Measurements from ENCODE around the gene KCNAB1.
"Not testable (repeated sequence)": the region's sequence is repeated elsewhere in the genome, so short reads cannot be mapped to it uniquely, and the experiment has no call there.

Gene KCNAB1

DNA sequence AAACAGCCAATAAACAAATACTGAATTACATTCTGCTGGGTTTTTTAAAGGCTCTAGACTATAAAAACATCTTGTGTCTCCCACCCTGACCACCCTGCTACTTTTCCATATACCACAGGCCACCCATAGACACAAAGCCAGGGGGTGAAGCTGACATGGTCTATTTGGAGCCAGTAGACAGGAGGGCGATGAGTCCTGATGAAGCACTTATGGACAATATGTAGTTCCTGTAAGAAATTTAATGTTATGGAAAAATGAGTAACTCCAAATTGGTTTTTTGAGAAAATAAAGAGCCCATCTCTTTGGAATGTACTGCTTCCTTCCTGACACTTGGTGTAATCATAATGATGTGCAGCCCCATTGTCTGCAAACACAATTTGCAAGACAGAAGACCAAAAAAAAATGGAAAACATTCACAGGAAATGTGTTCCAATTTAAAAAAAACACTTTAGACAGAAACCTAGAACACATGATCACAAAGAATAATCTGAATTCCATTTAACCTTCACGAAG lies 422.7 kb downstream of the KCNAB1 start:
- peaks cover 14% of the 10 kb centered on the region for H3K4me1 Mint-ChIP-seq
- H3K27ac Mint-ChIP-seq, result peak overlapping the region in 1 of 2 donors; percentile 13
- no peak overlapping the region for H3K4me3 Mint-ChIP-seq
- no peaks in the 10 kb centered on the region for H3K9me3 Mint-ChIP-seq
- H3K27me3 Mint-ChIP-seq, result no peaks in the 10 kb centered on the region
- DNase-seq (no peak), ATAC-seq (no peak)

- H3K27me3 Mint-ChIP-seq, result no peaks in the 10 kb centered on the region
- no peaks in the 10 kb centered on the region for H3K9me3 Mint-ChIP-seq
- DNase-seq, result no peak
- no peak for ATAC-seq
- H3K4me1 Mint-ChIP-seq, result peaks cover 44% of the 10 kb centered on the region
- no peak overlapping the region for H3K4me3 Mint-ChIP-seq
- no peak overlapping the region for H3K27ac Mint-ChIP-seq
These were observed 427.3 kb downstream of the KCNAB1 start for GRCh38 chr3:156547637-156548036.

DNA sequence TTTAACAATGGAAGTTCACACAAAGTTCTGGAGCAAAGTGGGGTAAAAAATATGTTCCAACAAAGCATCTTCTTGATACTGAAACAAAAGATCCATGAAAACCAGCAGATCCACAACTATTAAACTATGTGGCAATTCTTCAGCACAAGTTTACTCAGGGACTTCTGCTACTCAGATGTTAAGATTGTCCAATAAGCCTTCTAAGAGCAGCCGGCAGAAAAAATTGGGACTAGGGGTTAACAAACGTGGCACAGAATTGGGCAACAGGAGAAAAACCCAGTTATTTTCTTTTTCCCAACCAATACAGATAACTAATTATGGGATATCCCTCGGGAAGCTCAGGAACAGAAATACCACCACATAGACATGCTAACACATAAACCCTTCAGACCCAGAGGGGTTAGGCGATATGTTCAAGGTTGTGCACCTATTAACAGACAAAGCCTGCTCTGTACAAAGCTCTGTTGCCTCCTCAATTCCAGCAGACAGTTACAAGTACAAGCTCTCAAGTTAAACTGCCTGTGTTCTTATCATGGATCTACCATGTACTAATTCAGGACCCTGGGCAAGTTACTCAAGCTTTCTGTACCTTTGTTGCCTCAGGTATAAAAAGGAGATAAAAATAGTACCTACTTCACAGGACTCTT lies 427.8 kb downstream of the KCNAB1 start:
- DNase-seq (no peak), ATAC-seq (no peak)
- Mint-ChIP-seq H3K4me1 (peaks cover 49% of the 10 kb centered on the region), H3K4me3 (no peak overlapping the region), H3K9me3 (no peaks in the 10 kb centered on the region), H3K27me3 (no peaks in the 10 kb centered on the region), H3K27ac (no peak overlapping the region)

DNA sequence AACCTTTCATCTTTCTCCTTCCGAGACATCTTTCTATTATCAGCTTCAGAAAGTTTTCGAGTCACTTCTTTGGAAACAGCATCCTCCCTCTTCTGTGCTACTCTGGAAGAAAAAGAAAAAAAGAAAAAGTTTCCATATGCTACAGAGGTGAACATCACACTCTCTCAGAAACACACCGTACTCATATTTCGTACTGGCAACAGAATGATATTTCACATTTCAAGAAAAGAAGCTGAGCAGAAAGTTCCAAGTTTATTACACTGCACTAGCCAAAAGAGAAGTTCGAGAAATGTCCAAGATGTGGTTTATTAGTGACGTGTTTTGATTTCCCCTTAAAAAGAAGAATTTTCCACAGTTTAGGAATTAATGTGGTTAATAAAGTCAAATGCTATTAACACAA lies 428.5 kb downstream of the KCNAB1 start:
- Mint-ChIP-seq H3K9me3 (no peaks in the 10 kb centered on the region), H3K4me3 (no peak overlapping the region), H3K27me3 (no peaks in the 10 kb centered on the region), H3K4me1 (peaks cover 50% of the 10 kb centered on the region), H3K27ac (no peak overlapping the region)
- DNase-seq, result no peak
- ATAC-seq, result no peak

GRCh38 chr3:156551261-156551660 lies 430.9 kb downstream of the KCNAB1 start:
- Mint-ChIP-seq H3K27ac (peak overlapping the region in 1 of 2 donors; percentile 72), H3K9me3 (no peaks in the 10 kb centered on the region), H3K27me3 (no peaks in the 10 kb centered on the region), H3K4me3 (no peak overlapping the region), H3K4me1 (peaks cover 59% of the 10 kb centered on the region)
- ATAC-seq (no peak), DNase-seq (no peak)

GRCh38 chr3:156551746-156552145 lies 431.4 kb downstream of the KCNAB1 start:
- no peaks in the 10 kb centered on the region for H3K9me3 Mint-ChIP-seq
- peaks cover 58% of the 10 kb centered on the region for H3K4me1 Mint-ChIP-seq
- H3K4me3 Mint-ChIP-seq, result peak overlapping the region in 1 of 2 donors; percentile 18
- H3K27ac Mint-ChIP-seq, result peak overlapping the region in 1 of 2 donors; percentile 41
- DNase-seq (no peak), ATAC-seq (no peak)
- no peaks in the 10 kb centered on the region for H3K27me3 Mint-ChIP-seq

DNA sequence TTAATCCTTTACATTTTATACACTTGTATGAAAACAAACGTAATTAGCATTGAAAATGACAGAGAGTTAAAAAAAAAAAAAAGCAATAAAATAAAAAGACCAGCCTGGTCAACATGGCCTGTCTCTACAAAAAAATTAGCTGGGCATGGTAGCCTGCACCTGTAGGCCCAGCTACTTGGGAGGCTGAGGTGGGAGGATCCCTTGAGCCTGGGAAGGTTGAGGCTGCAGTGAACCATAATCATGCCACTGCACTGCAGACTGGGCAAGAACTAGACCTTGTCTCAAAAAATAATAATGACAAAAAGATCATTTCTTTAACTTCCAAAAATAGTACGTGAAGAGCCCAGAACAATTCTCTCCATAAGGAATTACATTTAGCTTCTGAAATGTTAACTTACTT lies 432.6 kb downstream of the KCNAB1 start:
- Mint-ChIP-seq H3K27me3 (no peaks in the 10 kb centered on the region), H3K4me3 (peak overlapping the region; percentile 44 to 96), H3K27ac (no peak overlapping the region), H3K4me1 (peaks cover 51% of the 10 kb centered on the region), H3K9me3 (no peaks in the 10 kb centered on the region)
- DNase-seq (no peak), ATAC-seq (no peak)

DNA sequence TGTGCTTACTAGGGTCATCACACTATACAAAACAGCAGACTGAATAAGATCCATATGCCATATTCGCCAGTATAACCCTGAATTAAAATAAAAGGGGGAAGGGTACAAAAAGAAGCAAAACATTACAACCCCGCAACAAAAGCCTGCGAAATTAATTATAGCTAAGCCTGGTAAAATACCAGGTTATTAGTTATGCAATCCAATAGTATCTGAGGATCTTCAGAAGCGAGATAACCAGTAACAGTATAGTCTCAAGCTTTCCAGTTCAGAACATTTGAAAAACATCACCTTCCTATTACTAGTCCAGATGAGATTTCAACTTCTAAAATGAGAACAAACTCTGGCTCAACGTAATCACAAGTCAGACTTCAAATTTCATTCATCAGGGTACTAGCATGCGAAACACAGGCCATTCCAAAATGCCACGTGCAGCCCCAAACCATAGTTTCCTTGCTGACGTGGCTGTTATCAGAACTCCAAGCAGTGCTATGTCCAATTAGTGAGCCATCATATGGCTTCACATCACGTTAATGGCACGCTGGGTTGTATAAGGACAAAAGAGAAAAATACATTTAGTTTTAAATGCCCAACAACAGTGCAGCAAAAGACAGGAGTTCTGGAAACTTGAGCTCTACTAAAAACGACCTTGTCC lies 433.5 kb downstream of the KCNAB1 start:
- Mint-ChIP-seq H3K4me3 (peak overlapping the region; percentile 96 to 98), H3K27ac (peak overlapping the region; percentile 90 to 98), H3K4me1 (peaks cover 47% of the 10 kb centered on the region), H3K27me3 (no peaks in the 10 kb centered on the region), H3K9me3 (no peaks in the 10 kb centered on the region)
- DNase-seq, result no peak
- ATAC-seq, result no peak

DNA sequence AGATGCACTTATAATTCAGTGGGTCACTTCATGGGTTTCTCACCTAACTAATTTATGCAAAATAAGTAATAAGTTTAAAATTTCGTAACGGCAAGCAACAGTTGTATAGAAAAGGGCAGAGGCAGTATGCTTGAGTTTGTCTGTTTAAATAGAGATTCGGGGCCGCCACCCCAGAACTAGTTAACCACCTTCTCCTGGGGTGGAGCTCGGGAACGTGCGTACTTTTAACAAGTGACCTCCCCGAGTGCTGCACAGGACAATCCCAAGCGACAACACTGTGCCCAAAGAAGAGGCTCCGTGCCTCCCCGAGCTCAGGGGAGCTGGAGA lies 434.1 kb downstream of the KCNAB1 start:
- H3K27ac Mint-ChIP-seq, result peak overlapping the region; percentile 90 to 98
- ATAC-seq (no peak), DNase-seq (no peak)
- H3K4me1 Mint-ChIP-seq, result peaks cover 46% of the 10 kb centered on the region
- peak overlapping the region; percentile 96 to 98 for H3K4me3 Mint-ChIP-seq
- H3K27me3 Mint-ChIP-seq, result no peaks in the 10 kb centered on the region
- H3K9me3 Mint-ChIP-seq, result no peaks in the 10 kb centered on the region

DNA sequence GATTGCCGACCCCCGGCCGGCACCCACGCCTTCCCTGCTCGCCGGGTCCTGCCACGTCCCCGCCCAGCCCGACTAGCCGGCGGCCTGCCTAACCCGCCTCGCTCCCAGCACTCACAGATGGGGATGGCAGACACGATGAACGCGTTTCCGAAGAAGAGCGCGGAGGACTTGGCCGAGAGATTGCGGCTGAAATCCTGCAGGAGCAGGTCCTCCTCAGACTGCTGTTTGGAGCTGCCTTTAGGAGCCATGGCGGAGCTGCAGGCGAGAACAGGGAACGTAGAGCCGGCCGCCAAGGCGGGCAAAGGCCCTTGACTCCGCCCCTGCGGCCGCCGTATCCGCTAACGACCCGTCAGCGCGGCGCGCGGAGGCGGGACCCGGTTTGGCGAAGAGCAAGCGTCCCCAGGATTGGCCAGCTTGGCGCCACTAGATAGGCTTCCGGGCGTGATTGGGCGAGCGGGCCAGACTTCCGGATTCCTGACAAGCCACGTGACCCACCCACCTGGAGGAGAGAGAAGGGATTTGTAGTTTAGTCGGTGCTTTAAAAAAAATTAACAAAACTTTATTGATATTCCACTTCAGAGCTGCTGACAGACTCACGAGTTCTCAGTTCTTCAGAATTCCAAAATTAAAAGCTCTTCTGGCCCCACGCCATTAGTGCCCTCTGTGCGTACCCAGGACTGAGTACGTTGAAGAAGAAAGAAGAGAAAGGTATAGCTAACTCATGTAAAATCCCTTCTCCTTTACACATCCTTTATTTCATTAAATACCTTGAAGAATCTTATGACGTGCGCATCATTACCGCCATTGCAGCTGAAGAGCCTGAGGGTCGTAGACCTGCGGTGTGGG lies 434.7 kb downstream of the KCNAB1 start, which contains the start of gene SSR3:
SSR3 (minus strand) TSS at position 276 of the 846 bp plus-strand sequence; CDS start at position 248, 28 bp downstream.
- peak; percentile 99 for ATAC-seq
- Mint-ChIP-seq H3K9me3 (no peaks in the 10 kb centered on the region), H3K27me3 (no peaks in the 10 kb centered on the region), H3K4me1 (peaks cover 46% of the 10 kb centered on the region), H3K4me3 (peak within 1 kb of the TSS; percentile 96 to 98), H3K27ac (peak within 1 kb of the TSS; percentile 95 to 98)
- peak; percentile 98 to 99 for DNase-seq

DNA sequence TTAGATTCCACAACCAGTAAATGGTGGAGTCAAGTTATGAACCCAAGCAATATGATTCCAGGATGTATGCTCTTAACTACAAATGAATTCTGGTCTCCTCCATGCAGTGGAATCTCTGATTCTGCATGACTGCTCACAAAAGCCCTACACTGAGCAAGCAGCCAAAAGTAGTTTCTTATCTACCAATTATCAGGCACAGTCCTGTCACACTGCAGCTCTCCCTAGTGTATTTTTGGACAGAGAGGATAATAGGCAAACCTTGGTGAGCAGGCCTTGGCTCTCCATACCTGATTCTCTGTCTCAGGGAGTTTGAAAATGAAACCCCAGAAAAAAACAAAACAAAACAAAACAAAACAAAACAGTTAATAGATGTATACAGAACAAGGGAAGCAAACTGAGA lies 438.0 kb downstream of the KCNAB1 start:
- ATAC-seq (no peak), DNase-seq (no peak)
- Mint-ChIP-seq H3K4me3 (no peak overlapping the region), H3K27me3 (peaks cover 12% of the 10 kb centered on the region), H3K9me3 (no peaks in the 10 kb centered on the region), H3K4me1 (peaks cover 15% of the 10 kb centered on the region), H3K27ac (no peak overlapping the region)

DNA sequence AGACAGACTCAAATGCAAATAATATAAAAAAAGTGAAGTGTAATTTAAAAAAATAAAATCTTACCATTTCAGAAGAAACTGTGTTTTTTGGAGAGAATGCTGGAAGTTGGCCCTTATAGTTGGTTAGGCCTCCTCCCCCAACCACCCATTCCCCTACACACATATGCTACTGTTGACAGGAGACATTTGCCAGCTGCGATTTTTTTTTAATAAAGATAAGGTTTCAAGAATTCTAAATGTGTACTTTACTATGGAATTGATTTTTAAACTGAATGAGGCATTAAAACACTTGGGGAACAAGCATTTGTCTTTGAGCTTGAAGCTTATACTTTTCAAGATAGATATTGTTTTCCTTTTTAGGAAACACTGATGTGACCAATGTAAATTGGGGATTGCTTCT lies 438.9 kb downstream of the KCNAB1 start:
- no peak overlapping the region for H3K4me3 Mint-ChIP-seq
- H3K4me1 Mint-ChIP-seq, result peaks cover 15% of the 10 kb centered on the region
- DNase-seq, result no peak
- H3K27me3 Mint-ChIP-seq, result peaks cover 19% of the 10 kb centered on the region
- ATAC-seq, result no peak
- no peaks in the 10 kb centered on the region for H3K9me3 Mint-ChIP-seq
- no peak overlapping the region for H3K27ac Mint-ChIP-seq

GRCh38 chr3:156561533-156561932 lies 441.2 kb downstream of the KCNAB1 start:
- Mint-ChIP-seq H3K4me3 (no peak overlapping the region), H3K27ac (no peak overlapping the region), H3K9me3 (no peaks in the 10 kb centered on the region), H3K4me1 (peaks cover under 1% of the 10 kb centered on the region), H3K27me3 (peaks cover 19% of the 10 kb centered on the region)
- DNase-seq, result no peak
- ATAC-seq, result peak; percentile 31

DNA sequence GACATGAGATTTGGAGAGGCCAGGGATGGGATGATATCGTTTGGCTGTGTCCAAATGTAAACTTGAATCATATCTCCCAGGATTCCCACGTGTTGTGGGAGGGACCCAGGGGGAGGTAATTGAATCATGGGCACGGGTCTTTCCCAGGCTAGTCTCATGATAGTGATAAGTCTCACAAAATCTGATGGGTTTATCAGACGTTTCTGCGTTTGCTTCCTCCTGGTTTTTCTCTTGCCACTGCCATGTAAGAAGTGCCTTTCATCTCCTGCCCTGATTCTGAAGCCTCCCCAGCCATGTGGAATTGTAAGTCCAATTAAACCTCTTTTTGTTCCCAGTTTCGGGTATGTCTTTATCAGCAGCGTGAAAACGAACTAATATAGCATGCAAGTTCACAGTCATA lies 442.1 kb downstream of the KCNAB1 start:
- peaks cover 25% of the 10 kb centered on the region for H3K27me3 Mint-ChIP-seq
- not testable (repeated sequence) for H3K4me3 Mint-ChIP-seq, ATAC-seq, DNase-seq, H3K9me3 Mint-ChIP-seq, H3K4me1 Mint-ChIP-seq, H3K27ac Mint-ChIP-seq

DNA sequence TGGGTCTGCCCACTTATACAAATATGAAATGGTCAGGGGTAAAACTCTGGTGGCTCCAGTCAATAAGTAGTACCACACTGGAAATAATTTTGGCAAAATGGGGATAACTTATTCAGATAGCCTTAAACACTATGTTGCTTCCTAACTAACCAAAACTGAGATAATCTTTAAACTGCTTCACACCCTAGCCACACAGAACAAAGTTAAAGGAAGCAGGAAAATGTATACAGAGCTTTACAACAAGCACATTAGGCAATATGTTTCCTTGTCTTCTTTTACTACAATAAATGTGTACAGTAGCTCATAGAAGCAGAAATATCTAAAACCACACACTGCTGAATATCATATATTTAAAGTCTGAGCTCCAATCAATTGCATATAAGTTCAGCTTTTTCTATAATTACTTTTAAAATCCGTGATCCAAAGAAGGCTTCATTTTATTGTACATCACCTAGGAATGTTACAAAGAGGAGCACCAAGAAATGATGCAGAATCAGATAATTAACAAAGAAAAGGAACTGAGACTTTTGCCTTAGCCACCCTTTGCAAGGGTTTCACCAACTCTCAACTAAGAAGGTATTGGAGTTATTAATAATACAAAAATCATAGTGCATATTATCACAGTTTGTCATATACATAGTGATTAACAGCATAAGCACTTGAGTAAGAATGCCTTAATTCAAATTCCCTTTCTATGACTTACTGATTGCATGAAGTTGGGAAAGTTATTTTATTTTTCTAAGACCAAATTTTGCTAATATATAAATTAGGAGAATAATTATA lies 443.7 kb downstream of the KCNAB1 start:
- Mint-ChIP-seq H3K27me3 (peaks cover 37% of the 10 kb centered on the region), H3K4me3 (no peak overlapping the region), H3K9me3 (no peaks in the 10 kb centered on the region), H3K4me1 (no peaks in the 10 kb centered on the region), H3K27ac (no peak overlapping the region)
- DNase-seq (no peak), ATAC-seq (no peak)

Measured in stimulated activated naive CD8-positive, alpha-beta T cell treated with anti-CD3 and anti-CD28 coated beads, Interleukin-15, amount 100 ng/mL, for 72 hours (primary cell).